Measurements from ENCODE around the gene KRTAP4-11.

Gene KRTAP4-11

DNA sequence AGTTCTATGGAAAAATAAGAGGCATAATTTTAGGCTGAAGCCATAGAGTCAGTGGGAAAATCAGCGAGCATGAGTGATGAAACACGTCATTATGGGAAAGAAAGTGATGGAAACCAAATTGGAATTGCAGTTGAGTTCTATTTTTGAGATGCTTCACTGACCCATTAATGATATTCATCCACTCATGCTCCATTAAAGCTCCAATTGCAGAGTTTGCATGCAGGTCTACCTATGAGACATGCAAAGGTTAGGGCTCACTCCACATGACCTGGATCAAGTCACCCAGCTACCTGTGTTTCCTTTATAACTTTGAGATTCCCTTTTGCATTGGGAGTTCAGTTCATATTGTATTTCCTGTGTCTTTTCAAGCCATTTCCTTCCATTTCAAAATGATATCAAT, 44.5 kb downstream of the KRTAP4-11 start:
- Histone ChIP-seq H3K9ac (ENCODE audit: low read length) (no peak overlapping the region), H3K4me3 (ENCODE audit: low read depth in 1 of 2, low read length in 2 of 2) (no peak overlapping the region), H3K27ac (ENCODE audit: low read depth, low read length) (no peak overlapping the region), H3K4me1 (ENCODE audit: insufficient read depth, low read length) (no peaks in the 10 kb centered on the region), H3K36me3 (ENCODE audit: insufficient read depth, low read length) (no peaks in the 10 kb centered on the region), H3K27me3 (ENCODE audit: control insufficient read depth in 1 of 2, insufficient read depth in 2 of 2, low read length in 2 of 2) (no peaks in the 10 kb centered on the region), H3K9me3 (ENCODE audit: low read length) (no peaks in the 10 kb centered on the region)

DNA sequence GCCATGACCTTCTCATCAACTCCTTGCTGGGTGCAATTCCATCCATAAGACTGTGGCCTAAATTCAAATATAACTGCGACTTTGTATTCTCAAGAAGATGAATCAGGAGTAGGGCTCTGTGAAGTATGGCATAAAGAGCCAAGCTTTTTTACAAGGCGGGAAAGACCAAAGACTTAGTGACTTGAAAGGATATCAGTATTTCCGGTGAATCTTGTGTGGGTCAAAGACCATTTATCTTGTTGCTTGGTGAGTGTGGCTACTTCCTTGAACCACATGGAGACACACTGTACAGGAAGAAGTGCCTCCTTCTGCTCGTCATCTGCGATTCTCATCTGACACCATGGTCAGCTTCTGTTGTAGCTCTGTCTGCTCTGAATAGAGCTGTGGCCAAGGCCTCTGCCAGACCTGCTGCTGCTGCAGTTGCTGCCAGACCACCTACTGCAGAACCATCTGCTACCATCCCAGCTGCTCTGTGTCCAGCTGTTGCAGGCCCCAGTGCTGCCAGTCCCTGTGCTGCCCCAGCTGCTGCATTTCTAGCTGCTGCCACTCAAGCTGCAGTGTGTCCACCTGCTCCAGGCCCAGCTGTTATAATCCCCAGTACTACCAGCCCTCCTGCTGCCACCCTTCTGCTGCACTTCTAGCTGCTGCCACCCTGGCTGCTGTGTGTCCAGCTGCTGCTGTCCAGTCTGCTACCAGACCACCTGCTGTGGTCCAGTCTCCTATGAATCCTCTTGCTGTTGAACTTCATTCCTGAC, 46.4 kb downstream of the KRTAP4-11 start:
- H3K27ac ChIP-seq (ENCODE audit: low read depth, low read length) = no peak overlapping the region
- no peak overlapping the region for H3K9ac ChIP-seq (ENCODE audit: low read length)
- H3K36me3 ChIP-seq (ENCODE audit: insufficient read depth, low read length) = no peaks in the 10 kb centered on the region
- no peaks in the 10 kb centered on the region for H3K9me3 ChIP-seq (ENCODE audit: low read length)
- no peaks in the 10 kb centered on the region for H3K4me1 ChIP-seq (ENCODE audit: insufficient read depth, low read length)
- no peak overlapping the region for H3K4me3 ChIP-seq (ENCODE audit: low read depth in 1 of 2, low read length in 2 of 2)
- H3K27me3 ChIP-seq (ENCODE audit: control insufficient read depth in 1 of 2, insufficient read depth in 2 of 2, low read length in 2 of 2) = no peaks in the 10 kb centered on the region

DNA sequence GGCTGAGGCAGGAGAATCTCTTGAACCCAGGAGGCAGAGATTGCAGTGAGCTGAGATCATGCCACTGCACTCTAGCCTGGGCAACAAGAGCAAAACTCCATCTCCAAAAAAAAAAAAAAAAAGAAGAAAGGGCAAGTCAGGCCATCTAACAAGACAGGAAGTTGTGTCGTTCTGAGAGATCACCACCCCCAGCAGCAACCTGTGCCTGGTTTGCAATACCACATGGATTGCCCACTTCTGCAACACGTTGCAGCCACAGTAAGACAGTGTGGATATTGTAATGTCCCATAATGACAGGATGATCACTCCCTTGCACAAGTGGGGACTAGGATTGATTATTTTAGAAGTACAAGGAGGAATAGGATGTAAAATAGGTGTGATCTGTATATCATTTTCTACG, 49.1 kb downstream of the KRTAP4-11 start:
- H3K9me3 ChIP-seq (ENCODE audit: low read length) = no peaks in the 10 kb centered on the region
- H3K9ac ChIP-seq (ENCODE audit: low read length) = no peak overlapping the region
- H3K27me3 ChIP-seq (ENCODE audit: control insufficient read depth in 1 of 2, insufficient read depth in 2 of 2, low read length in 2 of 2) = no peaks in the 10 kb centered on the region
- H3K36me3 ChIP-seq (ENCODE audit: insufficient read depth, low read length) = no peaks in the 10 kb centered on the region
- no peak overlapping the region for H3K27ac ChIP-seq (ENCODE audit: low read depth, low read length)
- H3K4me1 ChIP-seq (ENCODE audit: insufficient read depth, low read length) = no peaks in the 10 kb centered on the region
- H3K4me3 ChIP-seq (ENCODE audit: low read depth in 1 of 2, low read length in 2 of 2) = no peak overlapping the region

DNA sequence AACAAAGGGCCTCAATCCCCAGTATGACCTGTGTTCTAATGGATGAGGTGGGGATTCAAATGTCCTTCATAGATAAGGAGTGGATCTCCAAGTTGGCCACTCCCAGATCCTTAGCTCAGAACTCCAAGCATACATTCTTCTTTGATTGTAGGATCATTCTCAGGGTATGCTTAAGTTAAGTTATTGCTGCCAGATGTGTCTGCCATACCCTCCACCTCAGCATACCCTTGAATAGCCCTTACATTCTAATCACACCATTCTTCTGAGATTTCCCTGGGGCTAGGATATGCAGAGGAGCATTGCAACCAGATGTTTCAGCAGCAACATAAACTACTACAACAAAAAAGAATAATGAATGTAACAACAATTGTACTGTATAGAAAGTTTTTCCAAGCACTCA, 50.9 kb downstream of the KRTAP4-11 start:
- no peaks in the 10 kb centered on the region for H3K36me3 ChIP-seq (ENCODE audit: insufficient read depth, low read length)
- H3K9me3 ChIP-seq (ENCODE audit: low read length) = no peaks in the 10 kb centered on the region
- H3K4me3 ChIP-seq (ENCODE audit: low read depth in 1 of 2, low read length in 2 of 2) = no peak overlapping the region
- no peaks in the 10 kb centered on the region for H3K27me3 ChIP-seq (ENCODE audit: control insufficient read depth in 1 of 2, insufficient read depth in 2 of 2, low read length in 2 of 2)
- no peak overlapping the region for H3K9ac ChIP-seq (ENCODE audit: low read length)
- no peak overlapping the region for H3K27ac ChIP-seq (ENCODE audit: low read depth, low read length)
- H3K4me1 ChIP-seq (ENCODE audit: insufficient read depth, low read length) = no peaks in the 10 kb centered on the region

Data from muscle layer of colon (tissue), 2 donors.